Stimulated activated CD8-positive, alpha-beta memory T cell treated with anti-CD3 and anti-CD28 coated beads, Interleukin-15, amount 100 ng/mL, for 4 hours (primary cell): ENCODE results near the gene LEMD2.

Source experiments
- DNase-seq, 2 donors: peaks; one replicate each; pipeline ENCODE4 v3.0.0-alpha.2; 2020; ENCODE audit warnings: low read depth in 2 of 2

The LEMD2 gene

GRCh38 chr6:33794910-33795623 is 6.1 kb upstream of the LEMD2 start:
- DNase-seq, result no peak

- no peak for DNase-seq
Observed at GRCh38 chr6:33792981-33793380, 4.1 kb upstream of the LEMD2 start.

- no peak for DNase-seq
Observed at GRCh38 chr6:33791620-33792019, 2.7 kb upstream of the LEMD2 start.

- DNase-seq, result no peak
Observed at GRCh38 chr6:33790910-33791309, 2.0 kb upstream of the LEMD2 start.

GRCh38 chr6:33790379-33790778 is 1.4 kb upstream of the LEMD2 start:
- DNase-seq, result no peak

GRCh38 chr6:33789550-33789895 is 593 bp upstream of the LEMD2 start:
- DNase-seq, result no peak

GRCh38 chr6:33787954-33788693 is 806 bp downstream of the LEMD2 start:
- peak in 1 of 2 donors; percentile 35 for DNase-seq

GRCh38 chr6:33787346-33787953 is 1.5 kb downstream of the LEMD2 start:
- DNase-seq, result no peak

GRCh38 chr6:33786736-33787135 is 2.2 kb downstream of the LEMD2 start:
- DNase-seq, result no peak

- no peak for DNase-seq
Observed at GRCh38 chr6:33785778-33786177, 3.2 kb downstream of the LEMD2 start.

- DNase-seq, result no peak
Observed at GRCh38 chr6:33784787-33785186, 4.1 kb downstream of the LEMD2 start.

GRCh38 chr6:33783781-33784520 is 5.0 kb downstream of the LEMD2 start:
- no peak for DNase-seq

GRCh38 chr6:33782561-33782960 is 6.4 kb downstream of the LEMD2 start:
- DNase-seq, result no peak

- no peak for DNase-seq
Observed at GRCh38 chr6:33781131-33781975, 7.6 kb downstream of the LEMD2 start.

GRCh38 chr6:33779895-33780294 is 9.0 kb downstream of the LEMD2 start:
- DNase-seq, result no peak

- DNase-seq, result no peak
Observed at GRCh38 chr6:33779290-33779689, 9.6 kb downstream of the LEMD2 start.

GRCh38 chr6:33778444-33779121 is 10.3 kb downstream of the LEMD2 start:
- no peak for DNase-seq

- DNase-seq, result no peak
Observed at GRCh38 chr6:33777398-33778388, 11.2 kb downstream of the LEMD2 start.

- no peak for DNase-seq
Observed at GRCh38 chr6:33776764-33777163, 12.2 kb downstream of the LEMD2 start.

- DNase-seq, result no peak
Observed at GRCh38 chr6:33776186-33776585, 12.7 kb downstream of the LEMD2 start.
